NCI-H526 treated with DMSO at 0.1 percent for 48 hours (cell line): ENCODE measurements around the gene THAP3.

Experiments
- DNase-seq: peaks from one replicate; lab custom pipeline; 2025; lab: John Stamatoyannopoulos, UW

Gene THAP3

DNA sequence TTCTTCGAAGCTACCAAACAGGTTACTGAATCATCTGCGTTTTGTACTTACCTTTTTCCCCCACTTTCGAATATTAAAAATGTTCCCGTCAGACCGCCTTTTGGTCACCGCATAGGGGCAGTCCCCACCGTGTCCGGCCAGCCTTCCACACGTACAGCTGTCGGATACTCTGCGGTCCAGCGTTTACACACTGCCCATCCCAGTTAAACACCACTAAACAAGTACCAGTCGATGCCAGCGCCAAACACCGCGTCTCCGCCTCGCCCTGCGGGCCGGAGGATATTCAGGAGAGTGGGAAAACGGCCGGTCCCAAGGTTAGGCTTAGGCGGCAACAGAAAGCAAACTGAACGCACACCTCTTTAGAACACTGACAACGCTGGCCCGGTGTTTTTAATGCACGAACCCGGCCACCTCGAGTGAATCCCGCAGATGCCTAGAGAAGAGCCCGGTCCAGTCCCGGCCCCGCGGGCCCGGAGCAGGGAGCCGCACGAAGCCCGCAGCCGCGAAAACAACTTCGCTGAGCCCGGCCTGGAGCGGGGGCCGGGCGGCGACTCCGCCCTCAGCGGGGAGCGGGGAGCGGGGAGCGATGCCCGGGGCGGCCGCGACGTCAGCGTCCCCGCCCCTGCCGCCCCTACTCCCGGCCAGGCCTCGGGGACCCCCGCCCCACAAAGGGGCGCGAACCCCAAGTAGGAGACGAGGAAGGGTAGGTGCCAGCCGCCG is 11.9 kb upstream of the THAP3 start:
- peak; percentile 66 for DNase-seq

DNA sequence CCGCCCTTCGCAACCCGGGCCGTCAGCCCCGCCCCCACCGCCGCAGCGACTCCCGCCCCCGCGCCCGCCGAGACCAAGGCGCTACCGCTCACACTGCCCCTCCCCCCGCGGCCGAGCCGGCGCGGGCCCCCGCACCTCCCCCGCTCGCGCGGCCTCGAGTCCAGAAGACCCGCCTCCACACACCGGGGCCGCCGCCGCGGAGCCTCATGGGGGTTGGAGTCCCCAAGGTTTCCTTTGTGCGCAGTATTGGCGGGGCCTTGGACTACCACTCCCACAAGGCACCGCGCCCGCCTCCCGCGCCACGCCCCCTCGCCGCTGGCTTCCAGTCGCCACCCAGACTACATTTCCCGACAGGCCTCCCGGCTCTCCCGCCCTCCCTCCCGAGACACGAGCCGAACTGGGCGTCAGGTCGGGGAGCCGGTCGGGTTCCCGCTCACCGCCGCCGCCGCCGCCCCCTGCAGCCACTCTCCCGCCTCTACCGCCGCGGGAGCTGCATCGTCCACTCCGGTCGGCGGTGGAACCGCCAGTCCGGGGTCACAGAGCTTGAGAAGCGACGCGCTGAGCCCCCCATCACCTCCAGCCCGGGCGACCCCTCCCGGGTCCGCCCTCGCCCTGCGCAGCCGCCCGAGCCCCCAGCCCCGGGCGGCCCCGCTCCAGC is 11.2 kb upstream of the THAP3 start, which contains the start of gene PHF13:
Gene PHF13, plus strand, starts transcription at position 371 of the 658 bp plus-strand sequence. CDS start 336 bp downstream, outside the sequence.
- DNase-seq, result peak; percentile 98

DNA sequence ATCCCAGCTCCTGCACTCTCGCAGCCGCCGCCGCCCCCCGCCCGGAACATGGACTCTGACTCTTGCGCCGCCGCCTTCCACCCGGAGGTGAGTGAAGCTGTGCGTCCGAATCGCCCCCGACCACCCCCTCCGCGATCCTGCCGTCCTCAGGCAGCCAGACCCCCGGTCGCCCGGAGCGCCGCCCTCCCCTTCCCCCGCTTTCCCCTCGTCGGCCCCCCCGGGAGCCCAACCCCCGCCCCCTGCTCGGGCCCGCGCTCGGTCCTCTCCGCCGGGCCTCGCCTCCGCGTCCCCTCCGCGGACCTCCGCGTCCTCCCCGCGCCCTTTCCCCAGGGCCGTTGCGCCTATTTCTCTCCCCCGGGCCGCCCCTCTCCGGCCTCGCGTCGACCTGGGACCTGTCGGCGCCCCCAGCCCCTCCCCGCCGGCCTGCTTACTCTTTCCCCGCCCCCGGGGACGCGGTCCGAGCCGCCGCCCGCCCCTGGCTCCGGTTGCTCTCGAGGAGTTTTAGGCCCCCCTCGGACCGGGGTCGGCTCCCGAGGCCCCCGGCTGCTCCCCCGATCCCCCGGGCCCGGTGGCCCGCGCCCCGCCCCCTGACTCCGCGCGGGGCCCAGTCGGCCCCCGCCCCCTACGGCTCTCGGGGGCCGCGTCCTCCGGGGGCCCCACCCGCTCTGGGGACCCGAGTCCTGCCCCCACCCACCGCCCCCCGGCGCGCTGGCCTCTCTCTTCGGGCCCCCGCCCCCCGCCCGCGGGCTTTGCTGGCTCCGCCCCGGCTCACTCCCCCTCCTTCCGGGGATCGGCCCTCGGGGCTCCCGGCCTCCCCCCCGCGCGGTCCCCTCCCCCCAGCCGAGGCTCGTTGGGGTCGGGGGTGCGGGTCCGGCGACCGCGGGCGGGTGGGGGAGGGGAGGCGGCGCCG is 10.4 kb upstream of the THAP3 start:
- no peak for DNase-seq

DNA sequence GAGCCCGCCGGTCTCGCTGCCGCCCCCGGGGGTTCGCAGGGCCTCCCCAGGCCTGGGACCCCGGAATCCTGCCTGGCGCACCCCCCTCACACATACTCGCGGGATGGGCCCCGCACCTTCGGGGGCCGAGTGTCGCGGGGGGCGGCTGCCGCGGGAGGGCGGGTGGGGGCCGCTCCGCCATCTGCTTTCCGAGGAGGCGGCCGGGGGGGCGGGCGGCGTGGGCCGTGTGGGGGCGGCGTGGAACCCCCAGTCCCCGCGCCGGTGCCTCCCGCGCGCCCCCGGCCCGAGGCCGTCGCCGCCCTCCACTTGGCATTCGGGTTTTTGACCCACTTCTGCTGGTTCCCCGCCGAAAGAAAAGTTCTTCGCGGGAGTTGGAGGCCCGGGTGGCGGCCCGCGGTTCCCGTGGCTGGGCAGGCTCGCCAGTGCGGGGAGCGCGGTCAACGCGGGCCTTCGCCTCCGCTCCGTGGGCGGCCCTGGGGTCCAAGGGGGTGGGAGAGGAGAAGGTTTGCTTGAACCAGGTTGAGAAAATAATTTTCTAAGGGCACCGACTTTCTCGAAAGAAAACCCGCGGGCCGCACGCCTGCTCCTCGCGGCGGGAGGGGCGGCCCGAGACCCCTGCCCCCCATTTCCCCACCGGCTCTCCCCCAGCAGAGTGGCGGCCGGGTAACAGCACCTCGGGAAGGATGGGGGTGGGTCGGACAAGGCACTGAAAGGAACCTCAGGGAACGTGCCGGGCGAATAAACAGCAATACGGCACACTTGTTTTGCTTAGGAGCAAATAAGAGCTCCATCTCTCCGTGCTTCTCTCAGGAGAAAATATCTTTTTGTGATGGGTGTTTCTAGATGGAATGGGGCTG is 9.5 kb upstream of the THAP3 start:
- DNase-seq, result no peak

DNA sequence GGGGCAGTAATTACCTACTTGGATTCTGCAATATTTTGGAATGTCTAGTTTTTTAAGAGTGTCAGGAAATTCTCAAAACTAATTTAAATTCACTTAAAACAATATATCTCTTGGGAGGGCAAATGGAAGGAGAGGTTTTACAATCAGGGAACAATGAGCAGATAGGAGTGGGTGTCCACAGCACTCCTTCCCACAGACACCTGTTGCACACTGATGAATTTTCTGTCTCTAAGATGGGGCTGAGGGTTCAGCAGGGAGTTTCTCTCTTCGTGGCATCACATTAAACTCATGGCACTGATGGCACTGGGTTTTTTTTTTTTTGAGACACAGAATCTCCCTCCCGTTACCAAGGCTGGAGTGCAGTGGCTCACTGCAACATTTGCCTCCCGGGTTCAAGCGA is 5.6 kb upstream of the THAP3 start:
- no peak for DNase-seq

DNA sequence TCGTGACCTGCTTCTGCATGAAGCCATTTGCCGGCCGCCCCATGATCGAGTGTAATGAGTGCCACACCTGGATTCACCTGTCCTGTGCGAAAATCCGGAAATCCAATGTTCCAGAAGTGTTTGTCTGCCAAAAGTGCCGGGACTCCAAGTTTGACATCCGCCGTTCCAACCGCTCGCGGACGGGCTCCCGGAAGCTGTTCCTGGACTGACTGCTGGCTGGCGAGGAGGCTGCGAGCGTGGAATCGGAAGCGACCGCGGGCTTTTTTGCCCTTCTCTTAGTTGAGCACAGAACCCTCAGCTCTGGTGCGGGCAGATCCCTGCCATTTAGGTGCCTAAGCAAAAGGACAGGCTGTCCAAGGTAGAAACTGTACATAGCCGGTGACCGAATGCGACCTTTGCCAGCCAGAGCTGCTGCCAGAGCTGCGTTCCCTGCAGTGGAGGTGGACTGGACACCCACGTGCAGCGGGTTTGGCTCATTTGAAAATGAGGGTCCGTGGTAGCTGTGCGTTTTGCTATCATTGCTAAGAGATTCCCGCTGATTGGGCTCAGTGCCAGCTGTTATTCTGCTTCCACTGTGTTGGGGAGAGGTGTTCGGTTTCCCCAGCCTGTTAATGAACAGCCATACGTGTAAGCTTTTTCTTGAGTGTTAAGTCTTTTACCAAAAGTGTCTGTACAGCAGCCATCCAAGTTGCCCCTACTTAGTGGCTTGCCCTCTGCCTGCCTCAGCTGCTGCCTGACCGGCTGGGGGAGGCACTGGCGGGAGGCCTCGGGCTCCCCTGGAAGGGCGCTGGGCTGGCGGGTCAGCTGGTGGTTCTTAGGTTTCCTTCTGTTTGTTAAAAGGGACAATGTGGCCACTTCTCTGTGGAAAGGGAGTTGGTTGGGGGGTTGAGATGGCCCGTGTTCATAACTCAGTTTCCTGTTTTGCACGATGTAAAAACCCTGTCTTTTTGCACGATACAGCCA is 3.0 kb upstream of the THAP3 start:
- DNase-seq, result no peak

DNA sequence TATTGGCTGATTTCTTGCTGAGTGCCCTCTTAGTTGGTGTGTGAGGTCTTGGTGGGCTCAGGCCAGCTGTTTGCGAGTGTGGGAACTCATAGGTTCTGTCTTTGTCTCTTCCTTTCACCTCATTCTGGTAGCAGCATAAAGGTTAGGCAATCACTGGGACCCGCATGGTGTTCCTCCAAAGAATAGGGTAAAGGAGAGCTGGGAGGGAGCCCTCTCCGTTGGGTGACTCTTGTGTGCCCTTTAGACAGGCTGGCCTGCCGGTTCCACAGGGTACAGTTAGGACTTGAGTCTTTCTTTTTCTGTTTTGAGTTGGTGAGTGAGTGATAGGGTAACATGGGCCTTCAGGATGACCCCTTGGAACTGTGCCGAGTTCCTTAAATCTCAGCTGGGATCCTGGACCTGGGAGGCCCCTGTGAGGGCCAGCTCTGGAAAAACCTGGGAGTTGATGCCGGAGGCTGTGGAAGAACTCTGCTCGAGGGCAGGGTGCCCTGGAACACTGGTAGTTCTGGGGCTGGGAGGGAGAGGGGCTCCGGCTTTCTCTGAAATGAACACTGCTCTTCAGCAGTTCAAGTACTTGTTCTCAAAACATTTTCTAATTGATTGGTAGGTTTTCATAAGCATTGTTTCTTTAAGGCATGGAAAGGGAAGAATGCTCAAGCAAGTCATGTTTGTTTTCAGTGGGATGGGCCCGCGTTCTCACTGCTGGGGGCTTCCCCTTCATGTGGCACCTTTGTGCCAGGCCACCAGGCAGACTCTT is 2.1 kb upstream of the THAP3 start:
- no peak for DNase-seq

DNA sequence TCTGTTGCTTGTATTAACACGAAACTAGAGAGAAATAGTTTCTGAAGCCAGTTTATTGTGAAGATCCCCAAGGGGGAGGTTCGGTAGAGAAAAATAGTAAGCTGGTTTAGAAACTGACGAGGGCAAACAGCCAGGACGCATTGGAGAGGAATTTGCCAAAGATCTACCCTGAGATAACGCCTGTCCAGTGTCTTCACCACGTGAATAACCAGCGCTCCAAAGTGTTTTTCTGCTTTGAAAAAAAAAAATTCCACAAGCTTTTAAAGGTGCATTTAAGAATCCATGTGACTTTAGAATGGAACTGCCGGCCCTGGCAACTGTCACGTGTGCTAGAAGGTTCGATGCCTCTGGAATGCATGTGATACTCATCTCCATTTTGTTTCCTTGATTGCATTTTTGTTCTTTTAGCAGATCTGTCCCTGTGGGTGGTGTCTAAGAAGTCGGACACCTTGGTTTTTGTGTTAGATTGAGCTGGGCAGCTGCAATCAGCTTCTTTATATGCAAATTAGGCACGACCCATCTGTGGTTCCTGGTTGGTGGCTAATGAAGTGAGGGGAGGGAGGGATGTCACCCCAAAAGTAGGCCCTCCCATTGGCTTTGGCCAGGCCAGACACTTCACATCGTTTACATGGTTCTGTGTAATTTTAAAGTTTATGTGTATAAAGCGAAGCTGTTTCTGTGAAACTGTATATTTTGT is 1.3 kb upstream of the THAP3 start:
- DNase-seq, result no peak

DNA sequence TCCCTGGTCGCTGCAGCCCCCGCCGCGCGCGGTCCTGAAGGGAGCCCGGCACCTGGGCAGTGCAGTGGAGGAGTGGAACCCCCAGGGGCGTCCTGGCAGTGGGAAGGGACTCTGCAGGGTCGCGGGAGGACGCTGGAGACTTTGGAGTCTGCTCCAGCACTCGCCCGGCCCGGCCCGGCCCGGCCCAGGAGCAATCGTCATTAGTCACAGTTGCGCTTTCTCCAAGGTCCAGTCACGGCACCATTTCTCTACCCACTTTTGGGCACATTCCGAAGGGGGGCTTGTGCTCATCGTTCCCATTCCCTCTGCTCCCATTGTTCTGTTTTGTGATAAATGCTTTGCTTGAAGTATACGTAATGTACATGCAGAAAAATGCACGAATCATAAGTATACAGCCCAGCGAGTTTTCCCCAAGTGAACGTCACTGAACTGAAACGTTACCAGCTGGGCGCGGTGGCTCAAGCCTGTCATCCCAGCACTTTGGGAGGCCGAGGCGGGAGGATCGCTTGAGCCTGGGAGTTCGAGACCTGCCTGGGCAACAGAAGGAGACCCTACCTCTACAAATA is 999 bp downstream of the THAP3 start:
- no peak for DNase-seq

DNA sequence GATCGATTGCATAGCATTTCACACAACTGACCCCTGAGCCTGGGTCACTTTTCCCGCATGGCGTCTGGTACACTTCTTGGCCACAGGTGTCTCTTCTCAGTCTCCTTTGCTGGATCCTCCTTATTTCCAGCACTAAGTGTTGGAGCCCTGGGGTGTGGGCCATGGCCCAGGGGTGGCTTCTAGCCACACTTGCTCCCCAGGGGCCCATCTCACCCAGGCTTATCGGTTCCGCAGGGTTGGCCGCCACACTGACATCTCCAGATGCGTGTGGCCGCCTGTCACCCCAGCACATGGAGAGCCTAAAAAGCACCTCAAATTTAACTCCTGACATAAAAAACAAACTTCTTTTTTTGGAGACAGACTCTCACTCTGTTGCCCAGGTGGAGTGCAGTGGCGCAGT is 2.4 kb downstream of the THAP3 start:
- no peak for DNase-seq

DNA sequence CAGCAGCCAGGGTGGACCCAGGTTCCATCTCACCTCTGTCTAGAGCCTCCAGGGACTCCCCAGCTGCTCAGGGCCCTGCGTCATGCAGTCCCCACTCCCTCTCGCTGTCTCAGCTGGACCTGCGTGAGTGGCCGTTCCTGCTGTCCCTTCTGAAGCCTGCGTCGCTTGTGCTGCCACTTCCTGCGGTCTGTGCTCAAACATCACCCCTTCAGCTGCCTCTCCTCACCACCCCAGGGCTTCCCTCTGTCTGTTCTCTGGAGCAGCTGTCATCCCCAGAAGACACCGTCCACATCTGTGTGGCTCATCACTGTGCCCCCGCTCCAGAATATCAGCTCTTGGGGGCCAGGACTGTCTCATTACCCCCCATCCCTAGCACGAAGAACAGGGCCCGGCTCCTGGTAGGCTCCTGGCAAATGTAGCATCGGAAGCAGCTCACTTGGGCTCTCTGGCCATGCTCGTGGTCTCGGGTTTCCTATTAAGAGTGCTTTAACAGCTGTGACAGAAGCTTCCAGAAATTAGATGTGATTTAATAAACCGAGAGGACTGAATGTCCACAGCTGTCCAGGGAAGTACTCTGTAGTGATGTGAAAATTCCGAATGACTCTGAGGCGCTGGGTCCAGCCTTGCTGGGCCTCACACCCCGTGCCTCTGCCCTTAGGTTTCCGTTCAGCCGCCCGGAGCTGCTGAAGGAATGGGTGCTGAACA is 3.3 kb downstream of the THAP3 start:
- no peak for DNase-seq

DNA sequence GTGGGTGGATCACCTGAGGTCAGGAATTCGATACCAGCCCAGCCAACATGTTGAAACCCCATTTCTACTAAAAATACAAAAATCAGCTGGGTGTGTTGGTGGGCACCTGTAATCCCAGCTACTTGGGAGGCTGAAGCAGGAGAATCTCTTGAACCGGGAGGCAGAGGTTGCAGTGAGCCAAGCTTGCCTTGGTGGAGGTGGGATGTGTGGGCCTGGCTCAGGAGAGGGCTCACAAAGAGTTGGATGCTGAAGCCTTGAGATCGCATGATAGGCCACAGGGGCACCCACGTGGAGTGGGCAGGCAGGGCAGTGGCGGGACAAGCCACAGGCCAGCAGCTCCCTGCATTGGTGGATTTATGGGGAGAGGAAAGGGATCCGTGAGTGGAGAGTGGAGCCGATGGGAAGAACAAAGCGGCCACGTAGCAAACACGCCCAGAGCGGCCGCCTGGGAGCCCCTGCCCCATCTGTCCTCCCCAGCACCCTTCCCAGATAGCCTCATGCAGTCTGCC is 4.4 kb downstream of the THAP3 start:
- no peak for DNase-seq

DNA sequence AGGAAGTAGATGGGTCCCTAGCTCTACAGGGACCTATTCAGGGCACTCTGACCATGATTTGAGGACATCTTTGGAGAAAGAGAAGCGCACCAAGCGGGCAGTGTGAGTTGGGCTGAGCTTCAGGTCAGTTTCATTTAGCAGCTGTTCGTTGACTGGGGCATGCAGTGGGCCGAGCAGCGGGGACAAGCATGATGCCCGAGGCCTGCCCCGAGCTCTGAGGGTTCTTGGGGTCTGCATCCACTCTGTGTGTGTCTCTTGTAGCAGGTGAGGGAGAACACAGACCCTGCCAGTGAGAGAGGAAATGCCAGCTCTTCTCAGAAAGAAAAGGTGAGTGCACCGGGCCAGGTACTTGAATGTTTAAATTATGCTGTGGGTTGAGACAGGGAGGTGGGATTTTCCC is 5.4 kb downstream of the THAP3 start:
- no peak for DNase-seq

DNA sequence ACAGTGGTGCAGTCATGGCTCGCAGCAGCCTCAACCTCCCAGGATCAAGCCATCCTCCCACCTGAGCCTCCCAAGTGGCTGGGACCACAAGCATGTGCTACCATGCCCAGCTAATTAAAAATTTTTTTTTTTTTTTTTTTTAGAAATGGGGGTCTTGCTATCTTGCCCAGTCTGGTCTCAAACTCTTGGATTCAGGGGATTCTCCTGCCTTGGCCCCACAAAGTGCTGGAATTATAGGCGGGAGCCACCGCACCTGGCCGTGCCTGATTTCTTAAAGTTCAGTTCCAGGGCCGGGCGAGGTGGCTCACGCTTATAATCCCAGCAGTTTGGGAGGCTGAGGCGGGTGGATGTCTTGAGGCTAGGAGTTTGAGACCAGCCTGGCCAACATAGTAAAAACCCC is 6.4 kb downstream of the THAP3 start:
- DNase-seq, result no peak

DNA sequence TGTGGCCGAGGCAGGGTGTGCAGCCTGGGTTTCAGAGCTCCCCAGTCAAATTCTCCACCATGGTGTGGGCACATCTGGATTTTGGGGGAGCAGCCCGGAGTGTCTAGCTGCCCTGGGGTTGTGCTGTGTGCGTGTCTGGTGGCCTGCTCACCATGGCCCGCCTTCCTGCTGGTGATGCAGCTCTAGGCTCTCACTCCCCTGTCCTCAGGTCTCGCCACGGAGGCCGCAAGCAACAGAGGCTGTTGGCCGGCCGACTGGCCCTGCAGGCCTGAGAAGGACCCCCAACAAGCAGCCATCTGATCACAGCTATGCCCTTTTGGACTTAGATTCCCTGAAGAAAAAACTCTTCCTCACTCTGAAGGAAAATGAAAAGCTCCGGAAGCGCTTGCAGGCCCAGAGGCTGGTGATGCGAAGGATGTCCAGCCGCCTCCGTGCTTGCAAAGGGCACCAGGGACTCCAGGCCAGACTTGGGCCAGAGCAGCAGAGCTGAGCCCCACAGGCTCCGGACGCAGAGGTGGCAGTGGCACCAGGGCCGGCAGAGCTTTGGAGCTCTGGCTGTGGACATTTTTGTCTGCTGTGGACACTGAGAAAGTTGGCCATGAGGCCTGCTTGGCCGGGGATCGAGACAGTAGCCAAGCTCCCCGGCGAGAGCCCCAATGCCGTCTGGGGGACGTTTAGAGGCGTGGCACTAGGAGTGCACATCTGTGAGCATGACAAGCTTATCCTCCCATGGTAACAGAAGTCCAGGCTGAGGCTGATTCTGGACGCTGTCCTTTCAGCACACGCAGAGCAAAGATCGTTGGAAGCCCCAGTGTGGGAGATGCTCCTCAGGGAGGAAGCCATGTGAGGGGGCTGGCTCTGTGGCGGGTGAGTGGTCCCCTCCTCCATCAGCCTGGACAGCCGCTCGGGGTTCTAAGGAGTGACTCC is 8.2 kb downstream of the THAP3 start:
- no peak for DNase-seq

DNA sequence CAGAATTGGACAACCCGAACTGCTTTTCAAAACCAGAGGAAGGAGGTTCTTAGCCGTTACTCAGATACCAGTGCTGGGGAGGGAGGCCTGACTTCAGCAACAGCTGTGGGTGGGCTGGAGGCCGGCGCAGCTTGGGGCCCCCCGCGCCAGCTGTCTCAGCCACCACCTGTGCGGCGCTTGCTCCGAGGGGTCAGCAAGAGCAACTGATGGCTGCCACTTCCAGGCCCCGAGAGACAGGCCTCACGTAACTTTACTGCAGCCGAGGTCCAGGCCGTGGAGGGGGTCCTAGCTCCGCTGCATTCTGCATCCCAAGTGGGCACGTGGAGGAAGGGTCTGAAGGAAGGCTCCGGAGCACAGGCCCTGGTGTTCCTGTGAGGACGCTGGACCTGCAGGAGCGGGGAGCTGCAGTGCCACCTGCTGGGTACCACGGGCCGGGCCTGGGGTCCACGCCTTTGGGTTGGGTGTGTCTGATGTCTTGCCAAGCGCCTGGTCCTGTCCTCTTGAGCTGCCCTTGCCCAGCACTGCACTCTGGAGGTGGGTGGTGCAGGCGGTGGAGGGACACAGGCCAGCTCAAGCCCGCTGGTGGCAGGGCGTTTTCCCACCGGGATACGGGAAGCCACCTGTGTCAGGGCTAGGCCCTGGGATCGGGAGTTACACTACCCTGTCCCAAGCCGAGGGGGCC is 9.8 kb downstream of the THAP3 start:
- DNase-seq, result peak; percentile 9
